HG02981 (cell line): ENCODE data around the gene TANGO6.

Experiments used
- ATAC-seq: cut with Tn5 transposase; IDR thresholded peaks from one replicate; pipeline ENCODE4 v1.9.1; 2021; ENCODE audit warnings: mild to moderate bottlenecking, moderate library complexity; ENCODE audit not compliant: unreplicated experiment

The TANGO6 gene

DNA sequence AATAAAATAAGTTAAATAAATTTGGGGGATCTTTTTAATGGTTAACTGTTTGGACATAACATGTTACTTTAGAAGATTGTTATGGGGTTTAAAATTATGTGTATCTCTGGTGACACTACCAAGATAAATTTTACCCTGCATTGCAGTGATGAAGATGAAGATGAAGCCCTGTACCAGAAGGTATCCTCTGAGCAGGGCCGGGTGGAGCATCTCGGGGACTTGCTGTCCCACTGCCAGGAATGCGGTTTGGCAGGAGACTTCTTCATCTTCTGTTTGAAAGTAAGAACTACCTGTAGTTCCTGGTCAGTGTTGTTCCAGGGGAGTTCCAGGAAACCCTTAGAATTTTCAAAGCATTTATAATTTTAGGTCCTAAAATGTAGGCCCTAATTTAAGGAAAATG lies 64.0 kb downstream of the TANGO6 start:
- no peak for ATAC-seq

DNA sequence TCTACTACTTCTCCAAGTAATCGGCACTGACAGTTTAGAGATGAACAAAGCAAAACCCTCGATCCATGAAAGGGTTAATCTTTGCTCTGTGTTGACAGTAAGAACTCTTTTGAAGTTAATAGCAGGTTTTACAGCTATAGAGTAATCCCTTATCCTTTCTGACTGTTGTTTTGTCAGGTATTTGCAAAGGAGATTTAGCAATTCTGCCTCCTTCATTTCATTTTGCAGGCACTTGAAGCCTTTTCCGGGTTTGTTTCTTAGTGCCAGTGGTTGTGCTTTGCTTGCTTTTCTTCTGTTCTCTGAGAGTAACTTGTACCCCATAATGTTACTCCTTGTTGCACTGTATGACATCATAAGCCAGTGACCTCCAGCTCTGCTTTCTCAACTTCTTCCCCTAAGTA lies 64.5 kb downstream of the TANGO6 start:
- no peak for ATAC-seq

DNA sequence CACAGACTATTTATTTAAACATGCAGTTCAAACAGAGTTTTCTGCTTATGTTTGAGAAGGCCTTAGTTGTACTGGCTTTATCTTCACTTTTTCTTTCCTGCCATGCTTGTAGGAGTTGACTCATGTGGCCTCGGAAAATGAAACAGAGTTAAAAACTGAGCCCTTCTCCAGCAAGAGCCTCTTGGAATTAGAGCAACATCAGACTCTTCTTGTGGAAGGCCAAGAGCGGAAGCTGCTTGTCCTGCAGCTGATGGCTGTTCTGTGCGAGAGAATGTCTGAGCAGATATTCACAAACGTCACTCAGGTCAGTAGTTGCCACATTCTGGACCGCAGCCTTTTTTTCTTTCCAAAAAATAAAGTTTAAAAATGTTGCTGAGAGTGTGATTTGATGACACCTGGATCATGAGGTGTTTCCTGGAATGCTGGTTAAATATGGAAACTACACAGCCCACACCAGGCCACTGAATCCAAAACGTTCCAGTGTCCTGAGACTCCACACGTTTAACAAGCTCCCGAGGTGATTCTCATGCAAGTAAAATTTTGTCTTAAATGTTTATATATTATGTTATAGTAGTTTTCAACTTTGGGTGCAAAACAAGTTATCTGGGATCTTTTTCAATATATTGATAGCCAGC lies 65.9 kb downstream of the TANGO6 start:
- no peak for ATAC-seq

DNA sequence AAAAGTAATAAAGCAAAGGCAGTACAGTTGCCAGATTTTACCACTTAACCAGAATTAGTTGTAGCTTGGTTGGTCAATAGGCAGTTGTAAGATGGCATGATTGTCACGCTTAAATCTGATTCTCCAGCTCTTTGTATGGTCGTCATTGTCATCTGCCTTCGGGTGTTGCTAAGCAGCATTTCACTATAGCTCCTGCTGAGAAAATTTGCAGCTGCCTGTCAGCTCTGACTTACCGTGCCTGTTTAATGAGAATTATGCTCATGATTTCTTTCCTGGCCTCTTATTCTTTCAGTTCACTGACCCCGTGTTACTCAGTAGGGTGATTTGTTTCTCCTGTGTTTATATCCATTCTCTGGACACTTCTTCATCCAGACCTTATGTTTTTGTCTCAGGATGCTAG lies 66.7 kb downstream of the TANGO6 start:
- no peak for ATAC-seq

DNA sequence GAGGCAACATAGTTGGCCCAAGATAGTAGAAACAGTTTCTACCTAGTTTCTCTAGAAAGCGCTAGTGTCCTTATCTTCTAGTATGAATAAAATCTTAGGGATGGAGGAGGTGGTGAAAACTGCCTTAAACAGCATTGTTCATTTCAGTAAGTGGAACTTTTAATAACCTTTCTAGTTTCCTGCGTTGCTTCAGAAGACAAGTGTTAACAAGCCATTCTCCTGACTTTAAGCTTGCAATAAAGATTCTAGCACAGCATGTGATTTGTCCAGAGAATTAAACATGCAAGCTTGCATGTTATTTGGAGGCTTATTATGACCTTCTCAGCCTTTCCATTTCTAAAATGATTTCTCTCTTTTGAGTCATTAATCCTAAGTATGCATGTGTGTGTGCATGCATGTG lies 72.3 kb downstream of the TANGO6 start:
- no peak for ATAC-seq

DNA sequence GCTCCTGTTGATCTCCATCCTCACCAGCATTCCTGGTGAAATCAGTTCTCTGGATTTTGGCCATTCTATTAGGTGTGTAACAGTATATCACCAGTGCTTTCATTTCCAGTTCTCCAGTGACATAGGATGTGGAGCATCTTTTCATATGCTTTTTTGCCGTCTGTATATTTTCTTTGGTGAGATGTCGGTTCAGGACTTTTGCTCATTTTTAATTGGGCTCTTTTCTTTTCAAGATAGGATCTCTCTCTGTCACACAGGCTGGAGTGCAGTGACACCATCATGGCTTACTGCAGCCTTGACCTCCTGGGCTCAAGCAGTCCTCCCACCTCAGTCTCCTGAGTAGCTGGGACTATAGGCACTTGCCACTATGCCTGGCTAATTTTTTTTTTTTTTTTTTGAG lies 74.2 kb downstream of the TANGO6 start:
- no peak for ATAC-seq

DNA sequence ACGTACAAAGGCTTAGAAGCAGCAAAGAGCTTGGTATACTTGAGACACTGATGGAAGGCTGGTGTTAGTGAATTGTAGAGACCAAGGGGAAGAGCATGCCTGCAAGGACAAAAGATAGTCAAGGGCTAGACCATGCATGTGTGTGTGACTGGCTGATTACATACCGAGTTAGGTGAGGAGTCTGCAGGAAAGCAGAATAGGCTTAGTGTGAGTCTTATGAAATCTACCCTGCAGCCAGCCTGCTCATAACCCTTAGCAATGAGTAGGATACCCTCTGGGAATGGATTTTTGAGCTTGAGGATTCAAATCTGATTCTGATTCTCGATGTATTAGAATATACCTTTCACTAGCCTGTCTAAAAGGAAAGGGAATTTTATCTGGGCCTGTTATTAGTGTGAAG lies 77.0 kb downstream of the TANGO6 start:
- ATAC-seq, result no peak

DNA sequence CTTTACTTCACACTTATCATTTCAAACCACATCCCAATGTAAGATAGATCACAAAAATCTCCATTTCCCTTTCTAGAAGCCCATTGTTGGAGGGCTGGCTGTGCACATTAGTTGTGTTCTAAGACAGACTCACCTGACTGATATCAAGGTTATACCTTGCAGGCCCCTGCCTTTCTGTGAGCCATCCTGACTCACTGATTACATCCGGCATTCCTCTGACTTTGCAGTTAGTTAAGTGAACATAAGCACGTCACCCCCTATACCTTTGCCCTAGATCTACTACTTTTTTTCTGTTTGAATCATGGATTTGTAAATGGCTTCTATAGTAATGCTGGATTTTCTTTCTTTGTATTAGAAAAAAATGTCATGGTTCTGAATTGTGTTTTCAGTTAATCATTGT lies 78.3 kb downstream of the TANGO6 start:
- no peak for ATAC-seq

DNA sequence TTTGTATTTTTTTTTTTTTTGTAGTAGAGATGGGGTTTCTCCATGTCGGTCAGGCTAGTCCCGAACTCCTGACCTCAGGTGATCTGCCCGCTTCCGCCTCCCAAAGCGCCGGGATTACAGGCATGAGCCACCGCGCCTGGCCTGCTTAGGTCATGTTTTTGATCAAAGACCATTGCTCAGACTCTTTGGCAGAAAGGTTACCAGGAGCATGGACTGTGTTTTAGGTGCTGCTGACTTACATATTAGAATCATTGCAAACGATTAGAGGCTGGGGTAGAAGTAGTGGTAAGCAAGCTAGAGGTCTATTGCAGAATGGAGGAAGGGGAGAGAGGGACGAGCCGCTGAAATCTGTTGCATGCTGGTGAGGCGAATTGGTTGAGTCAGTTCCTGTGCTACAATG lies 79.8 kb downstream of the TANGO6 start:
- no peak for ATAC-seq

DNA sequence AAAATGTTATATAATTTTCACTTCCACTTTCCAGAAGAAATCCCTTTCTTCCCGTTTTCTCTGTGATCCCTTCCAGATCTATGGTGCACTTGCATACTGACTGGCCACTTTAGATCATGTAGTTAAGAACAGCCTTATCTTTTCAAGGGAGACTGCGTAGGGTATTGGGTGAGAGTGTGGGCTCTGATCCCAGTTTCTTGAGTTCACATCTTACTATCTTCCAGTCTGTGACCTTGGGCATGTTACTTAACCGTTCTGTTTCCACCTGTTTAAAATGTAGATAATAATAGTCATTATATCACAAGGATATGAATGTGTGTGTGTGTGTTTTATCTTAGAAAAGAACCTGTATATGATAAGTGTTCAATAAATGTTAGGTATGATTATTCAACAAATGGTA lies 83.7 kb downstream of the TANGO6 start:
- ATAC-seq, result no peak

DNA sequence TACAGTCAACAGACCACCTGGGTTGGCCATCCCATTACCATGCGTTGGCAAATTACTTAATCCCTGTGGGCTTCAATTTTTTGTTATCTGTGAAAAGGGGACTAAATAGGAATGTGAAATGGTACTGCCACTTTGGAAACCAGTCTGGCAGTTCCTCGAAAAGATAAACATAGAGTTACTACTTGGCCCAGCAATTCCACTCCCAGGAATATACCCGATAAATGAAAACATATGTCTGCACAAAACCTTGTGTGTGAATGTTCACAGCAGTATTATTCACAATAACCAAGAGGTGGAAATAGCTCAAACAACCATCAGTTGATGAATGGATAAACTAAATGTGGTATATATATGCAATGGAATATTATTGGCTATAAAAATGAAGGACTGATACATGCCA lies 87.9 kb downstream of the TANGO6 start:
- ATAC-seq, result no peak

DNA sequence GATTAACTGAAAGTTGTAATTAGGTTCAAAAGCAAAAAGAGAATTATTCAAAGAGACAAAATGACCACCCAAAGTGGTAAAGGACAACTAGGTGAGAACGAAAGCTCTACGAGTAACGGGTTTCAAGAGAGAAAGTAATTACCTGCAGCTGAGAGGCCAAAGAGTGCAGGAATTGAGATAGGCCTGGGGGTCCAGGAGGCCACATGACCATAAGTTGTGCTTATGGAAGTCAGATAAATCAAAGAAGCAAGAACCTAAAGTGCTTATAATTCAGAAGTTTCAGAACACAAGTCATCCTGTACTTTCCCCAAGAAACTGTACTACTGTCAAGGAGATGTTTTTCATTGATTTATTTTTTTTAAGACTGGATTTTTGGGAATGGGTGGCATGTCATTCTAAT lies 91.1 kb downstream of the TANGO6 start:
- ATAC-seq, result no peak

DNA sequence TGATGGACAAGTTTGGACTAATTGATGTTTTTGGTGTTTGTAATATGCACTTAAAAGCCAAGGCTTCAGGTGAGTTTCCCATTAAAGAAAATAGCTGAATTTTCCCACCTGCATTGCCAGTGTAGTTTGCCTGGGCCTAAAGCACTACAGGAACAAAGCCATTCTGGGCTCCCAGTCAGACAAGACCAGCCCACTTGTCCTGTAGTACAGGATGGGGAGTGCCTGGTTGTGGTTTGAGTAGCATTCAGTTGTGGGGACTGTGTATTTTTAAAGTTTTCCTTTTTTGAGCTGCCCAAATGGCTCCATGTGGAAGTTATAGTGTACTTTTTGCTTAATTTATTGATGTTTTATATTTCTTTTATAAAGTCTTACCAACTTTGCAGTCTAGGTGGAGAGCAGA lies 91.7 kb downstream of the TANGO6 start:
- ATAC-seq, result no peak

DNA sequence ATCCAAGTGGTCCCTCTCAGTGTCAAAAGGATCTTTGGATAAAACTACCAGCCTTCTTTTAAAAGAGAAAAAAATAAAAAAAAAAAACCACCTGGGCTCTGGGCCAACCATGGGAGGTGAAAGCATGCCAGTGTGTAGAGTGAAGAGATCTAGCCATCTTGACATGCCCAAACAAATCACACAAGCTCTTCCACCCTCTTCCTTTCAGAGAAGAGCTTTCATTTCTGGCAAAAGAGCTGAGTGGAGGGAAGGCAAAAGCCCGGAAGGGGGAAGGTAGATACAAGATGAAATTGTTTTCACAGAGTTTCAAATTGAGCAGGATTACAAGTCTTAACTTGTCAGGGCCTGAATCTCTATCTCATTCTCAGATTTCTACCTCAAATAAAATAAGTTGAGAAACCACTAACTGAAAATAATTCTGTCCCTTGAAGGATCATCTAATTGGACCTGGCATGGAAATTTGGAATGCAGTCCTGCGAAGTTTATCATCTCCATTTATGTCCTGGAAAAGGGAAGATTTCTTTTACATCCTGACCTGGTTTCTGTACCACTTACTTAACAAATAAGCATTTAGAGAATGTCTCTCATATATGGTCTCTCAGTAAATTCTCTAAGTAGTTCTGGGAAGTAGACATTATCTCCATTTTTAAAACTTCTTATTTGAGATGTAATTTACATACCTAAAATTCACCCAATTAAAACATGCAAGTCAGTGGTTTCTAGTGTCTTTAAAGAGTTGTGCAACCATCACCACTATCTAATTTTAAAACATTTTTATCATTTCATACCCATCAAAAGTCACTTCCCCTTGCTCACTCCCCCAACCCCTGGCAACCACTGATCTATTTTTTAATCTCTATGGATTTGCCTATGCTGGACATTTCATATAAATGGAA lies 93.7 kb downstream of the TANGO6 start:
- ATAC-seq, result no peak

DNA sequence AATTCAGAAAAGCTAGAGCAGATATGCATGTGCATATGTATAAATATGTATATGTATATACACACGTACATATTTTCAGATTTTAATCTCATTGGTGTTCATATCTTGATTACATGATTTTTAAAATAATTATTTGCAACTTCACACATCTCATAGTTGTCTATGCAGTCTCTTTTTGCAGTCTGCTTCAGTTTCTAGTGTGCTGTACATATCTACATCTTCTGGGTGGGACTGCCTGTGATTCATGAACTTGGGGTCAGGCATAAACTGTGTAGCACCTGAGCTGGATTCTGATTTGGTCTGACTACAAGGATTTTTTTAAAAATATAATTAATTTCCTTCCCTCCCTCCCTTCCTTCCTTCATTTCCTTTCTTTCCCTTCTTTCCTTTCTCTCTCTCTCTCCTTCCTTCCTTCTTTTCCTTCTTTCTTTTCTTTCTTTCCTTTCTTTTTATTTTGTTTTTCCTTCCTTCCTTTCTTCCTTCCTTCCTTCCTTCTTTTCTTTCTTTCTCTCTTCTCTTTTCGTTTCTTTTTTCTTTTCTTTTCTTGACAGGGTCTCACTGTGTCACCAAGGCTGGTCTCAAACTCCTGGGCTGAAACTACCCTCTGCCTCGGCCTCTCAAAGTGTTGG lies 96.5 kb downstream of the TANGO6 start:
- no peak for ATAC-seq

DNA sequence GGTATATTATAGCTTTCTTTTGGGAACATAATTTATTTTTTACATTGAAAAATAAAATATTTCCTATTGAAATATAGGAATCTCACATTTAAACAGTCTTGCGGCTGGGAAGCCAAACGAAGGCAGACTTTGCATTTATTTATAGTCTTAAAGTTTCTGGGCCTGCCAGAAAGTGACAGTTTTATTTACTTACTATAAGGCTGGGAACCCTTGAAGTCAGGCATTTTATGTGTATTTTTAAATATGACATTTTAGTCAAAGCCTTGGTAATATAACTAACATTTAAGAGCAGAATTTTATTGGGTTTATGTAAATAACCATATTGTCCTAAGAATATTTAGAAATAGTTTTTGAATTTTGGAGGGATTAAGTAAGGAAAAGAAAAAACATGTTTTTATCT lies 97.5 kb downstream of the TANGO6 start:
- ATAC-seq, result no peak

DNA sequence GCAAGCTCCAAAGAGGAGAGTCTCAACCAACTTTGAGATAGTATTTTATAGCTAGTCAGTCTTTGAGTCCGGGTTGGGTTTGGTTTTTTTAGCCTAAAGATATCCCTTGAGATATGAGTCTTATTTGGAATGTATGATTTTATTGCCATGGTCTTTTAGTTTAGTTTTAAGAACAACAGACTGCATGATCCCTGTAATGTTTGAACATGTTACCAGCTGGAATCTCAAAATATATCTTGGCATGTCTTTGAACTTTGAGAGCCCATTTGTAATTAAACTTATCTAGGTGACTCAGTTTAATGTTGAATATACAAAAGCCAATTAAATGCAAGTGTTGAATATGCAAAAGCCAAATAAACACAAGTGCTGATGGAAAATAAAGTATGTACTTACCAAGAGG lies 100.6 kb downstream of the TANGO6 start:
- ATAC-seq, result no peak

DNA sequence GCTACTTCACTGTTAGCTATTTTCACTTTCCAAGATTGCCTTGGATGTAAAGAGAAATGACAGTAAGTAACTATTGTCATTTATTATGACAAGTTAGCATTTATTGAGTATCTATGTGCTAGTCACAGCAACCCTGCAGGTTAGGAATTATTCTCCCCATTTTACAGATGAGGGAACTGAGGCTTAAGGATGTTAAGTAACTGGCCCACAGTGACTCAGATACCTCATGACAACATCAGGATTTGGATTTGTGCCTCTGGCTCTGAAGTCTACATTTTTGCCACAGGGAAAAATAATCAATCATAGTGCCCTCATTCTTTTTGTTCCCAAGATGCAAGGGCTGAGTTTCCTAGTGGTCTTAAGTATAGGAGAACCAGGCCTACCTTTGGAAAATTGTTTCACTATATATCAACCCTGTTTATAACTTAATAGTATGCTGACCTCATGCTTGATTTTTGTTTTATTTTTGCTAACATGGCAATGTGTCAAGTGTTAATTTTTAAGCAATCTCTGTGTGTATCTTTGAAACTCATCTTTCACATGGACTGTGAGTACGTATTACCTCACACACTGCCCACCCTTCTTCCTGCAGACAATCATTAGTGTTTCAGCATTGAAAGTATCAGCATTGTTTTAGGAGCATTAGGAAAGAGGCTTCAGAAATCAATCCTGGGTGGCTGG lies 105.0 kb downstream of the TANGO6 start:
- ATAC-seq, result no peak

DNA sequence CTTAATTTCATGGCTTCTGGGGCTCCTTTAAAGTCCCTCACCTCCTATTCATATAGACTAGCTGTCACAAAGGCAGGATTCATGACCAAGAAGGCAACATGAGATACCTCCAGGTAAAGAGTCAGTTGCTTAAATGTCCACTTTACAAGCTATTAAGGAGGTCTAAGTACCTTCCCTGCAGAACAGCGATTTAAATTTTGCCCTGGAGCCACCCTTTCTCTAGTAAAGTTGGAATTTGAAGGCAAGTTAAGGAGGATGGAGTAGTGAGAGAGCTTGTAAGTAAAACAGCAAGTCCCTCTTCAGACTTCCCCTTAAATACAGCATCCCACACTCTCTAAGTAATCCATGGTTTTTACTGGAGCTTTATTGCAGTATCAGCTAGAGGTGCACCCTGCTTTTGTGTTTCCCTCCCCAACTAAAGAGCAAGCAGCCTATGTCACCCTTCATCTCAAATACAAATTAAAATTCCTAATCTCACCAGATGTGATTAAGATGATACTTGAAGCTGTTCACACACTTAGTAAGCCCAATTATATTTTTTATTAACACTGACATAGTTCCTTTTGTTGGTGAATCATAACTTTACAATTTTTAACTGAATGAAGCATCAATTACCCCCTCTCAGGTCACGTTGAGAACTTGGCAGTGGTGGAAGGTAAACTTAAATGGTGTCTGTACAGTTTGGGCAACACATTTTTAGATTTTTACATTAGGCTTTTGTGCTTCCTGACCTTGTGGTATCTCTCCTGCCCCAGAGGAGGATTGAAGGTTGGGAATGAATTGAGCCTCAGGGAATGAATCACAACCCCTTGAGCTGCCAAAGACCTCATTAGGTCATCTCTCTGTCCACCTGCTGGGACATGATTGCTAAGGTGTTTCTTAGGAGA lies 108.9 kb downstream of the TANGO6 start:
- ATAC-seq, result no peak

DNA sequence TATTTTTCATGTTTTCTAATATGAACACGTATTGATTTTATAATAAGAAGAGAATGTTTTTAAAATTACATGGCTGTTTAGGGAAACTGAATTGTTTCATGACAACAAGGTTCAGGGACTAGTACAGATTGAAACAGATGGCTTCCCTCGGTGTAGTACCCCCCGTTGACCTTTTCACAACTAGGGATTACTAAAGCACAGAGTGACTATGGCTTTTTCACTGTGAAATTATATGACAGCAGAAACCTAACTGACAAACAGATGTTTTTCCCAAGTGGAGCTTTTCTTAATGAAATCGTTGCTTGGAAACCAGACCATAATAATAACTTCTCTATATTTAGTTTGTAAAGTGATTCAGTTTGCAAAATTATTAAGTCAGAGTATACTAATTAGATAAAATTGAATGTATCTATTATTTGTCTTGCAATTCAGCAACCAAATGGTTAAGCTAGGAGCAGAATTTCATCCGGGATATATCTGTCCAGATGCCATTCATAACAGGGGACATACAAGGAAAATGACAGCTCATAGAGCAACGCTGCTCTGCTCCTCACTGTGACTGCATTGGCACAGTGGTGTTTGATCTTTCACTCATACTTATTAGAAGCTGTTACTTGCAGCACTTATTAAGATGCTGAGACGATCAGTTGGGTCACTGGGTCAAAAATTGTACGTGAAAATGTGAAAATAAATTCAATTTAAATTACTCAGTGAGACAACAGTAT lies 111.7 kb downstream of the TANGO6 start:
- no peak for ATAC-seq
